NAMALWA (cell line): ENCODE measurements around the gene SYDE1.

Experiments
- DNase-seq: peaks from one replicate; pipeline ENCODE4 v3.0.0-alpha.2; 2015; ENCODE audit warnings: low spot score

Gene SYDE1

DNA sequence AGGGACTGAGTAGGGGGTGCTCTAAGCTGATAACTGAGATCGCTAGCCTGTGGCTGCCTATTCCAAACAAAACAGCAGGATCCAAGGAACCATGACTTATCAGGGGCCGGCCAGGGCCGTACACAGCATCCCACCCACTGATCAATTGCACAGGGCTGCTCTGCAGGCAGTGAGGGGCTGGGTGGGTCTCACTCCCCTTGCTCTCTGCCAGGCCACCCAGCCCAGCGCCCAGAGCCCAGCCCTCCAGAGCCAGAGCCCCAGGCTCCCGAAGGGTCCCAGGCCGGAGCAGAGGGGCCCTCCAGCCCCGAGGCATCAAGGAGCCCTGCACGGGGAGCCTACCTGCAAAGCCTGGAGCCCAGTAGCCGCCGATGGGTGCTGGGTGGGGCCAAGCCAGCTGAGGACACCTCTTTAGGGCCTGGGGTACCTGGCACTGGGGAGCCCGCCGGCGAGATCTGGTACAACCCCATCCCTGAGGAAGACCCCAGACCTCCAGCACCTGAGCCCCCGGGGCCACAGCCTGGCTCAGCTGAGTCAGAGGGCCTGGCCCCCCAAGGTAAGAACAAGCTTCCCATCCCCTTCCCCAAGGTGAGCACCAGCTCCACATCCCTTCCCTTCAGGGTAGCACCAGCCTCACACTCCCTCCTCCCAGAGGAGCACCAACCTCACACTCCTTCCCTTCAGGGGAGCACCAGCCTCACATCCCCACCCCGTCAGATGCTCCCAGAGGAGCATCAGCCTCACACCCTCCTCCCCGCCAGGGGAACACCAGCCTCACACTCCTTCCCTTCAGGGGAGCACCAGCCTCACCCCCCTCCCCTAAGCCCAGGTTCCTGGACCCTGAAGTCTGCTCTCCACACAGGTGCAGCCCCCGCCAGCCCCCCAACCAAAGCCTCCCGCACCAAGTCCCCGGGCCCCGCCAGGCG, 1.9 kb downstream of the SYDE1 start:
- DNase-seq, result no peak

DNA sequence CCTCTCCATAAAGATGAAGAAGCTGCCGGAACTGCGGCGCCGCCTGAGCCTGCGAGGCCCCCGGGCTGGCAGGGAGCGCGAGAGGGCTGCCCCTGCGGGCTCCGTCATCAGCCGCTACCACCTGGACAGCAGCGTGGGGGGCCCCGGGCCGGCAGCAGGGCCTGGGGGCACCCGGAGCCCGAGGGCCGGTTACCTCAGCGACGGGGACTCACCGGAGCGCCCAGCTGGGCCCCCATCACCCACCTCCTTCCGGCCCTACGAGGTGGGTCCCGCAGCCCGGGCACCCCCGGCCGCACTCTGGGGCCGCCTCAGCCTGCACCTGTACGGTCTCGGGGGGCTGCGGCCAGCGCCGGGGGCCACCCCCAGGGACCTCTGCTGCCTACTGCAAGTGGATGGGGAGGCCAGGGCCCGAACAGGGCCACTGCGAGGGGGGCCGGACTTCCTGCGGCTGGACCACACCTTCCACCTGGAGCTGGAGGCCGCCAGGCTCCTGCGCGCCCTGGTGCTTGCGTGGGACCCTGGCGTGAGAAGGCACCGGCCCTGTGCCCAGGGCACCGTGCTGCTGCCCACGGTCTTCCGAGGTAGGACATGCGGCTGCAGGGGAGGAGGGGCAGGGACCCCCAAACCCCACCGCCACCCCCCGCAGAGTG, 2.7 kb downstream of the SYDE1 start:
- no peak for DNase-seq

- no peak for DNase-seq
These were observed 3.2 kb downstream of the SYDE1 start for GRCh38 chr19:15110418-15110815.

- no peak for DNase-seq
These were observed 4.6 kb downstream of the SYDE1 start for GRCh38 chr19:15111758-15112157.

GRCh38 chr19:15112385-15112784, 5.2 kb downstream of the SYDE1 start:
- peak; percentile 29 for DNase-seq

- DNase-seq, result no peak
These were observed 6.3 kb downstream of the SYDE1 start for GRCh38 chr19:15113245-15114152.

DNA sequence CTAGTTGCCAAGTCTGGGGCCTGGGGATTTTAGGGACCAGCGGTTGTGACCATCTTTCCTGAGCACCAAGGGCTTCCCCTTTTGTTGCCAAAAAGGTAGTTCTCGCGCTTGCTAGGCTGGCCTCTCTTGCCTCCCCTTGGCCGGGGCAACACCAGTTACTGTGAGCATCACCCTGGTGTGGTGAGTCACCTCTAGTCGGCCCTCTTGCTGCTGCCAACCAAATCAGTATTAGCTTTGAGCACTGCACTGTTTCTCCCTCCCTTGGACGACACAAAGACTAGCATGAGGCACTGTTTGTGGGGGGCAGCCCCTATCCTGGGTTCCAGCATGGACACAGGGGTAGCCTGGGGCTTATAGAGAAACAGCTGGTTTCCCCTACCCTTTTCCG, 6.9 kb downstream of the SYDE1 start:
- DNase-seq, result no peak

GRCh38 chr19:15115080-15115479, 7.9 kb downstream of the SYDE1 start:
- no peak for DNase-seq

GRCh38 chr19:15115762-15116615, 8.8 kb downstream of the SYDE1 start:
- no peak for DNase-seq

DNA sequence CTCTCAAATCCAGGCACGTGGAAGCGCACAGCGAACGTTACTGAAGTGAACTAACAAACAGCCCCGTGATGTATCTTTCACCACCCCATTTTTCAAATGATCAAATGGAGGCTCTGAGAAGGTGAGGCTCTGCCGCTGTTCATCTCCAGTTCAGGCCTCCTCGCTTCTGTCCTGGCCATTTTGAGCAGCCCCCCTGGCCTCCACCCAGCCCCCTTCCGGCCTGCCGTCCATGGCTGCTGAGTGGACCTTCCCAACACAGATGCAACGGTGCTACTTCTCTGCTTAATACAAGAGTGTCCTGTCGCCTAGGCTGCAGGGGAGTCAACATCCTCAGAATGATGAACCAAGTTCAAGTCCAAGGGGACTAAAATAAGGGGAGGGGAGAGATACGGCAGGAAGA, 9.7 kb downstream of the SYDE1 start:
- no peak for DNase-seq

DNA sequence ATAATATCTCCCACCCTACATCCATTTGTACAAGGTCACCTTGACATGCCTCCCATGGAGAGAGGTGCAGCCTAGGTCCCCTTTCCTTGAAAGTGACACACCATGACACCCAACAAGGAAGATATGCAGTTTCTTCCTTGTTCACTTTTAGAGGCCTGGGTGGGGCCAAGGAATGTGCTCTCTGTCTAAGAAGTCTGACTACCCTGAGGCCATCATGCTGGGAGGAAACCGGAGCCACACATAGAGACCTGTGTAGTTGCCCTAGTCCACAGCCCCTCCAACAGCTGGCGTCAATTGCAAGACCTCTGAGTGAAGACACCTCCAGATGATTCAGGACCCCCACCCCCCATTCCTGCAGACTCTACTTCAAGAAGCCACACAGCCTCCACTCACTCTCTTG, 11.0 kb downstream of the SYDE1 start:
- DNase-seq, result no peak

GRCh38 chr19:15118789-15119494, 11.7 kb downstream of the SYDE1 start:
- DNase-seq, result no peak

DNA sequence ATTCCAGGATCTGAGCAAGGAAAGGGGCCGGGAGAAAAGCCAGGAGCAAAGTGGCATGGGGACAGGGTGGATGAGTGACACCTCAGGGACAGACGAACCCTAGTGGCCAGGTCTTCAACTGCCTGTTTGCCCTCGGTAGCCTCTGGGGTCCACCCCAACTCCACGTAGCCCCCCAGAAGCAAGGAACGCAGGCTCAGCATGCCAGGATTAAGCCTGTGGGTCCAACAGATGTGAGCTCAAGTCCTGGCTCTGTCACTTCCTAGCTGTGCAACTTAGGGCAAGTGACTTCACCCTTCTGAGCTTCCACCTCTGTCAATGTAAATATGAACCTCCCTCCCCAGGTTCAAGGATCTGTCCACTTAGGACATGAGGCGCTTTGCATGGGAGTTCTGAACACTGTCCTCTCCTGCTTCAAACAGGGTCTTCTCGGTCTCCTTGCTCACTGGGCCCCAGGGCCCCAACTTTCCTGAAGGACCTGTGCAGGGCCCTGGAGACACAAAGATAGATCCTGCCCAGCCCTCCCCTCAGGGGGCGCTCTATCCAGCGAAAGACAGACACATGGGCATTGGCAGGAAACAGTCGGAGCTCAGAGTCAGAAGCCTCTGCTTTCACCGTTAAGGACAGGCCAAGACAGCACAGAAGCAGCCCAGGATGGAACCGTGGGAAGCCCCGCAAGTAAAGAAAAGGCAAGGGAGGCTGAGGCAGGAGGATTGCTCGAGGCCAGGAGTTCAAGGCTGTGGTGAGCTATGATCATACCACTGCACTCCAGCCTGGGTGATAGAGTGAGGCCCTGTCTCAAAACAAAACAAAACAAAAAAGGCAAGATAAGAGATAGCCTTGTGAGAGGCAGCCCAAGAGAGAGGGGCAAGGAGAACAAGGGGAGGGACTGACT, 13.2 kb downstream of the SYDE1 start:
- DNase-seq, result no peak

- DNase-seq, result no peak
These were observed 15.3 kb downstream of the SYDE1 start for GRCh38 chr19:15122331-15123030.

- no peak for DNase-seq
These were observed 16.1 kb downstream of the SYDE1 start for GRCh38 chr19:15123031-15123890.

DNA sequence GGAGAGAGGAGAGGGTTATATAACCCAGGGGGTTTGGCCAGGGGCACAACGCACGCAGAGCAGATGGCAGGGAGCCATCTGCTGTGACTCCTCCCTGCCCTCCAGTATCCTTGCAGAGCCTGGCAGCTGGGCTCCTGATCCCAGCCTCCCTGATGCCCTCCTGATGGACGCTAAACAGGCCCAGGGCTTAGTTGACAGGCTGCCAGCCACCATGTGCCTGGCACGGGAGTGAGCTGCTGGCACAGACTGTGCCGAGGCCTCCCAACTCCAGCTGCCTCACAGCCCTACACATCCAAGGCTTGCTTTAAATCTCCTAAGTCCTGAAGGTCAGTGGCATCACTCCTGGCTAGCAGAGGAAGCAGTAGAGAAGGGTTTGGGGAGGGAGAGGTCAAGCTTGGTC, 16.7 kb downstream of the SYDE1 start:
- no peak for DNase-seq

GRCh38 chr19:15124572-15125231, 17.5 kb downstream of the SYDE1 start:
- peak; percentile 21 for DNase-seq
